Upper lobe of left lung (tissue), 6 donors: ENCODE data around the gene AGMO. TPM values are rescaled to one million over a fixed set of nuclear protein-coding genes. Genes with fewer than 3 reads are reported as not detected.

Source experiments
- ATAC-seq, 2 donors: fragments of 200-7000 bp; cut with Tn5 transposase; one replicate each; pipeline ENCODE4 v1.9.1; 2022; ENCODE audit warnings: mild to moderate bottlenecking in 2 of 2, moderate library complexity in 2 of 2; ENCODE audit not compliant: low FRiP score in 2 of 2
- DNase-seq, 2 donors: peaks; one replicate each; pipeline ENCODE4 v3.0.0-alpha.2; 2019 to 2020
- H3K27ac ChIP-seq, 4 donors: fragments of 200-600 bp; sonication (generic); one replicate each; pipeline ENCODE4 v1.5.1; 2016 to 2019
- H3K27me3 ChIP-seq, 4 donors: fragments of 200-600 bp; sonication (generic); one replicate each; pipeline ENCODE4 v1.5.1; 2017 to 2019
- H3K36me3 ChIP-seq, 4 donors: fragments of 200-600 bp; sonication (generic); one replicate each; pipeline ENCODE4 v1.5.1; 2016 to 2019
- H3K4me1 ChIP-seq, 4 donors: fragments of 200-600 bp; sonication (generic); one replicate each; pipeline ENCODE4 v1.5.1; 2018 to 2019
- H3K4me3 ChIP-seq, 4 donors: fragments of 200-600 bp; sonication (generic); one replicate each; pipeline ENCODE4 v1.5.1; 2017 to 2019; ENCODE audit warnings: mild to moderate bottlenecking in 2 of 4, moderate library complexity in 1 of 4
- H3K9me3 ChIP-seq, 4 donors: fragments of 200-600 bp; sonication (generic); one replicate each; pipeline ENCODE4 v1.5.1; 2018 to 2019
- EP300 ChIP-seq, 4 donors: sonication (generic); formaldehyde crosslinking; IDR thresholded peaks; one replicate each; pipeline ENCODE4 v1.5.1; 2017; ENCODE audit warnings: antibody characterized with exemption in 4 of 4, control low read depth in 2 of 4
- POLR2A ChIP-seq, 4 donors: fragments of 450-650 bp; IDR thresholded peaks; one replicate each; pipeline ENCODE4 v1.5.1; 2016 to 2017; ENCODE audit warnings: antibody characterized with exemption in 4 of 4, mild to moderate bottlenecking in 2 of 4
- POLR2AphosphoS5 ChIP-seq, 2 donors: sonication (generic); formaldehyde crosslinking; IDR thresholded peaks; one replicate each; pipeline ENCODE4 v1.5.1; 2017; ENCODE audit warnings: antibody characterized with exemption in 2 of 2
- WGBS, 2 donors: methylation state at CpG; one replicate each; pipeline ENCODE4 v1.1.5; 2017 to 2018; 5-methylcytosine and 5-hydroxymethylcytosine counted together
- total RNA-seq, 6 donors: library from RNA; depleted of rRNA in 4 of 6; stranded (reverse); fragments of >200 nt in 4 of 6; gene quantifications; one replicate each; pipeline versions ENCODE4 v1.1.0 to v1.2.1, GENCODE V29; 2016 to 2021
- TF ChIP-seq, protein P1 (sequence below), 6 experiments: fragments of 450-650 bp in 4 of 6; fragments of 200-600 bp in 2 of 6; sonication (generic) in 2 of 6; IDR thresholded peaks; one replicate each; pipeline ENCODE4 v1.5.1; 2016 to 2019; ENCODE audit warnings: antibody characterized with exemption in 6 of 6
- donor health status: DM: no; HTN: no; CAD: no; lungs with moderate emphysema.
- donor health status: DM: no; HTN: yes; CAD: no; lungs with severe emphysema.

Gene AGMO
- total RNA-seq, 6 donors from 2014 or later = 0.17 to 3.0 (median 0.20) TPM; not detected in 3

DNA sequence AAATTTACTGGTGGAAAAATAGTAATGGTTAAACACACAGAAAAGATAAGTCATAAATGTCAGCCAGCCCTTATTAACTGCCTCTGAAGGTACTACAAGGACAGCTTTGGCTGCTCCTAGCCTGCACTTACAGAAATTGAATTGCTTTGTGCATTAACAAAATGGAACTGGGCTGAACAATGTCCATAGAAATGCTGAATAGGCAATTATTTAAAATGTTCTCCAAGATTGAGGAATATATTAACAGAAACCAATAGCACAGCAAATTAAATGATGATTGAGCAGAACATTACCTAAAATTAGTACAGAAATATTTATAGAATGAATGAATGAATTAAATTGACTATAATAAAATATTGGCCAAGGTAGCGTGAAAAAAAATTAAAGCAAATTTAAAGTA lies 42.4 kb upstream of the AGMO start:
- Histone ChIP-seq H3K27me3 (no peaks in the 10 kb centered on the region), H3K27ac (no peak overlapping the region), H3K4me1 (no peaks in the 10 kb centered on the region), H3K4me3 (no peak overlapping the region), H3K9me3 (no peaks in the 10 kb centered on the region), H3K36me3 (no peaks in the 10 kb centered on the region)
- 100% methylated on average over 1 of the region's 1 CpG for WGBS, 2 donors
- TF ChIP-seq POLR2A (IDR thresholded peaks at IDR 0.05) = no peak
- TF ChIP-seq EP300 (IDR thresholded peaks at IDR 0.05) = no peak
- TF ChIP-seq, protein P1, sequence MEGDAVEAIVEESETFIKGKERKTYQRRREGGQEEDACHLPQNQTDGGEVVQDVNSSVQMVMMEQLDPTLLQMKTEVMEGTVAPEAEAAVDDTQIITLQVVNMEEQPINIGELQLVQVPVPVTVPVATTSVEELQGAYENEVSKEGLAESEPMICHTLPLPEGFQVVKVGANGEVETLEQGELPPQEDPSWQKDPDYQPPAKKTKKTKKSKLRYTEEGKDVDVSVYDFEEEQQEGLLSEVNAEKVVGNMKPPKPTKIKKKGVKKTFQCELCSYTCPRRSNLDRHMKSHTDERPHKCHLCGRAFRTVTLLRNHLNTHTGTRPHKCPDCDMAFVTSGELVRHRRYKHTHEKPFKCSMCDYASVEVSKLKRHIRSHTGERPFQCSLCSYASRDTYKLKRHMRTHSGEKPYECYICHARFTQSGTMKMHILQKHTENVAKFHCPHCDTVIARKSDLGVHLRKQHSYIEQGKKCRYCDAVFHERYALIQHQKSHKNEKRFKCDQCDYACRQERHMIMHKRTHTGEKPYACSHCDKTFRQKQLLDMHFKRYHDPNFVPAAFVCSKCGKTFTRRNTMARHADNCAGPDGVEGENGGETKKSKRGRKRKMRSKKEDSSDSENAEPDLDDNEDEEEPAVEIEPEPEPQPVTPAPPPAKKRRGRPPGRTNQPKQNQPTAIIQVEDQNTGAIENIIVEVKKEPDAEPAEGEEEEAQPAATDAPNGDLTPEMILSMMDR (IDR thresholded peaks at IDR 0.05) = no peak
- TF ChIP-seq POLR2AphosphoS5 (IDR thresholded peaks at IDR 0.05) = no peak
- no peak for DNase-seq
- no peak for ATAC-seq

DNA sequence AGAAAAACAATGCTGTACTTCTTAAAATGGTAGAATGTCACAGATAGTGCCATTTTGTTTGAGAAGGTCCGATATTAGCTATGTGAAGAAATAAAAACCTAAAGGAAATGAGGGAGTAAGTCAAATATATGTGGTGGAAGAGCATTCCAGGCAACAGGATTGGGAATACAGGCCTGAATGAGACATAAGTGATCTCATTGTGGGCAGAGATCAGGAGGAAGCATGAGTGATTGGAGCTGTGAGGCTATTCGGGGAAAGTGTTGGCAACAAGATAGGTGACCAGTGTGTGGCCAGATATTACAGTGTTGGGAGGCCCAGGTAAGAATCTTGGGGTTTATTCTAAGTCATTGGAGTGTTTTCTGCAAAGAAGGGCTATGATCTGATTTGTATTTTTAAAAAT lies 41.3 kb upstream of the AGMO start:
- no peaks in the 10 kb centered on the region for H3K36me3 ChIP-seq
- no peaks in the 10 kb centered on the region for H3K27me3 ChIP-seq
- ATAC-seq (no peak), DNase-seq (no peak)
- TF ChIP-seq POLR2AphosphoS5 (IDR thresholded peaks at IDR 0.05) = no peak
- TF ChIP-seq, protein P1 (IDR thresholded peaks at IDR 0.05) = no peak
- no peak for TF ChIP-seq POLR2A (IDR thresholded peaks at IDR 0.05)
- no peak for TF ChIP-seq EP300 (IDR thresholded peaks at IDR 0.05)
- H3K4me1 ChIP-seq = no peaks in the 10 kb centered on the region
- H3K27ac ChIP-seq = no peak overlapping the region
- no peak overlapping the region for H3K4me3 ChIP-seq
- WGBS, 2 donors = 47 to 62% methylated on average over 2 of the region's 2 CpGs
- H3K9me3 ChIP-seq = no peaks in the 10 kb centered on the region

GRCh38 chr7:15602236-15602635 lies 40.4 kb upstream of the AGMO start:
- ATAC-seq = no peak
- Histone ChIP-seq H3K4me3 (no peak overlapping the region), H3K36me3 (no peaks in the 10 kb centered on the region), H3K27ac (no peak overlapping the region), H3K4me1 (no peaks in the 10 kb centered on the region), H3K27me3 (no peaks in the 10 kb centered on the region), H3K9me3 (no peaks in the 10 kb centered on the region)
- no peak for DNase-seq
- TF ChIP-seq EP300 (IDR thresholded peaks at IDR 0.05) (no peak), POLR2AphosphoS5 (IDR thresholded peaks at IDR 0.05) (no peak), POLR2A (IDR thresholded peaks at IDR 0.05) (no peak)
- TF ChIP-seq, protein P1 (IDR thresholded peaks at IDR 0.05) = no peak
- WGBS, 2 donors = 30 to 37% methylated on average over 1 of the region's 1 CpG

DNA sequence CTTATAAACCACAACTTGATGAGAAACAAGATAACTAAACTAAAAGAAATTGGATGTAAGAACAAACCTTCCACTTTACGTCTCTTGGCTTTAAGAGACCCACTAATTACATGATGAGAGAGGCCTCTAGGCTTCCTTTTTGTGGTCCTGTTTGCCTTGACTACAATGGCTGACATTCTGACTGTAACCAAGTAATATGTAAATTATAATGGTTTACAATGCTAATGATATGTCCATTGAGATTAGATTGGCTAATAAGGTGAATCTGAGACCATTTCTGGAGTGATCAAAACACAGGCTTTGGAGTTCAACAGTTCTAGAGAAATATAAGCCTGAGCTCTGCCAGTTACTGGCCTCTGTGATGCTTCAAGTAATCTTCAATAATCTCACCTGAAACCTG lies 39.4 kb upstream of the AGMO start:
- H3K9me3 ChIP-seq = no peaks in the 10 kb centered on the region
- DNase-seq (no peak), ATAC-seq (no peak)
- WGBS, 2 donors = 60 to 89% methylated on average over 1 of the region's 1 CpG
- no peak overlapping the region for H3K27ac ChIP-seq
- no peaks in the 10 kb centered on the region for H3K27me3 ChIP-seq
- no peaks in the 10 kb centered on the region for H3K4me1 ChIP-seq
- no peaks in the 10 kb centered on the region for H3K36me3 ChIP-seq
- no peak overlapping the region for H3K4me3 ChIP-seq
- TF ChIP-seq, protein P1 (IDR thresholded peaks at IDR 0.05) = no peak

- H3K27ac ChIP-seq = no peak overlapping the region
- H3K36me3 ChIP-seq = no peaks in the 10 kb centered on the region
- ATAC-seq (no peak), DNase-seq (peak in 1 of 2 donors; percentile 33)
- no peaks in the 10 kb centered on the region for H3K27me3 ChIP-seq
- H3K4me1 ChIP-seq = no peaks in the 10 kb centered on the region
- H3K9me3 ChIP-seq = no peaks in the 10 kb centered on the region
- no peak for TF ChIP-seq EP300 (IDR thresholded peaks at IDR 0.05)
- no peak for TF ChIP-seq POLR2AphosphoS5 (IDR thresholded peaks at IDR 0.05)
- TF ChIP-seq POLR2A (IDR thresholded peaks at IDR 0.05) = no peak
- TF ChIP-seq, protein P1 (IDR thresholded peaks at IDR 0.05) = no peak
- no peak overlapping the region for H3K4me3 ChIP-seq
- 50 to 59% methylated on average over 2 to 4 of the region's 4 CpGs for WGBS, 2 donors
Observed at GRCh38 chr7:15600298-15600697, 38.5 kb upstream of the AGMO start.
